PFSK-1 (cell line): ENCODE results near the gene PSMD8.

Experiments
- FOXP2 ChIP-seq: optimal IDR thresholded peaks from 2 replicates; pipeline ENCODE3; 2011; ENCODE audit warnings: borderline replicate concordance, control low read depth, inconsistent platforms; ENCODE audit not compliant: insufficient read depth; ENCODE audit errors: extremely low read length, extremely low read depth
- TF ChIP-seq, protein P1 (sequence below), 2 experiments: IDR thresholded peaks; 2 replicates each; pipeline versions ENCODE4 v1.6.1 to v1.8.0; 2011 to 2012; ENCODE audit warnings: low read depth in 2 of 2, low read length in 2 of 2, control low read depth in 1 of 2, inconsistent platforms in 1 of 2, mild to moderate bottlenecking in 1 of 2, moderate library complexity in 1 of 2; ENCODE audit not compliant: insufficient read depth in 1 of 2

The PSMD8 gene

DNA sequence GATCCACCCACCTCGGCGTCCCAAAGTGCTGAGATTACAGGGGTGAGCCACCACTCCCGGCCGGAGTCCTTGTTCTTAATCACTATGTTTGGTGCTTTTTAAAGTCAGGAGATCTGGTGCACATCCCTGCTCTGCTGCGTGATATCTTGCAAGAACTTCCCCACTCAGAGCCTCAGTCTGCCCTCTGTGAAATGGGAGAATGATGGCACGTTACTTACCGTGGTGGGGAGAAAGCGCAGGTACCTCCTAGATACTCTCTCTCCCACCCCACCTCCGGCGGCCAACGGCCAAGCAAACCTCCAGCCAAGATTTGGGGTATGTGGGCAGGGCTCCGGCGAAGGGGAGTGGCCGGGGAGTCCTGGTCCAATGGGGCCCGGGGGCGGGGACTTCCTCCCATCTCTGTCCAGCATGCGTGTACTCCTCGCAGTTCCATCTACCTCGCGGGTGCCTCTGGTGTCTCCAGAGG is 58.9 kb downstream of the PSMD8 start, which contains the start of gene RYR1:
RYR1 (plus strand) TSS at position 424 of the 466 bp plus-strand sequence. CDS start 139 bp downstream, outside the sequence.
- no peak for TF ChIP-seq FOXP2
- TF ChIP-seq, protein P1, sequence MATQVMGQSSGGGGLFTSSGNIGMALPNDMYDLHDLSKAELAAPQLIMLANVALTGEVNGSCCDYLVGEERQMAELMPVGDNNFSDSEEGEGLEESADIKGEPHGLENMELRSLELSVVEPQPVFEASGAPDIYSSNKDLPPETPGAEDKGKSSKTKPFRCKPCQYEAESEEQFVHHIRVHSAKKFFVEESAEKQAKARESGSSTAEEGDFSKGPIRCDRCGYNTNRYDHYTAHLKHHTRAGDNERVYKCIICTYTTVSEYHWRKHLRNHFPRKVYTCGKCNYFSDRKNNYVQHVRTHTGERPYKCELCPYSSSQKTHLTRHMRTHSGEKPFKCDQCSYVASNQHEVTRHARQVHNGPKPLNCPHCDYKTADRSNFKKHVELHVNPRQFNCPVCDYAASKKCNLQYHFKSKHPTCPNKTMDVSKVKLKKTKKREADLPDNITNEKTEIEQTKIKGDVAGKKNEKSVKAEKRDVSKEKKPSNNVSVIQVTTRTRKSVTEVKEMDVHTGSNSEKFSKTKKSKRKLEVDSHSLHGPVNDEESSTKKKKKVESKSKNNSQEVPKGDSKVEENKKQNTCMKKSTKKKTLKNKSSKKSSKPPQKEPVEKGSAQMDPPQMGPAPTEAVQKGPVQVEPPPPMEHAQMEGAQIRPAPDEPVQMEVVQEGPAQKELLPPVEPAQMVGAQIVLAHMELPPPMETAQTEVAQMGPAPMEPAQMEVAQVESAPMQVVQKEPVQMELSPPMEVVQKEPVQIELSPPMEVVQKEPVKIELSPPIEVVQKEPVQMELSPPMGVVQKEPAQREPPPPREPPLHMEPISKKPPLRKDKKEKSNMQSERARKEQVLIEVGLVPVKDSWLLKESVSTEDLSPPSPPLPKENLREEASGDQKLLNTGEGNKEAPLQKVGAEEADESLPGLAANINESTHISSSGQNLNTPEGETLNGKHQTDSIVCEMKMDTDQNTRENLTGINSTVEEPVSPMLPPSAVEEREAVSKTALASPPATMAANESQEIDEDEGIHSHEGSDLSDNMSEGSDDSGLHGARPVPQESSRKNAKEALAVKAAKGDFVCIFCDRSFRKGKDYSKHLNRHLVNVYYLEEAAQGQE (IDR thresholded peaks at IDR 0.05; ENCODE audit: insufficient read depth in 1 of 2, low read depth in 2 of 2, low read length in 2 of 2), result no peak
